AG04449 (cell line): ENCODE data around the gene ZNG1F.
"Not testable (repeated sequence)": the region's sequence is repeated elsewhere in the genome, so short reads cannot be mapped to it uniquely, and the experiment has no call there.

ENCODE experiments used
- CTCF ChIA-PET: fragments of 350-600 bp; formaldehyde crosslinking; extraction: SDS; loops from one replicate; lab custom pipeline; 2021; ENCODE audit warnings: antibody characterized with exemption; lab: Yijun Ruan, JAX
- POLR2A ChIA-PET: fragments of 400-600, 350-600 bp; formaldehyde crosslinking; extraction: SDS; loops from one replicate; lab custom pipeline; 2020; ENCODE audit warnings: antibody characterized with exemption, inconsistent platforms; lab: Yijun Ruan, JAX
- DNase-seq: peaks from one replicate; pipeline ENCODE4 v3.0.0-alpha.2; 2010; ENCODE audit warnings: low read depth, low spot score
- H3K4me3 ChIP-seq: 2 replicates; pipeline ENCODE4 v1.5.1; 2011; ENCODE audit warnings: low read depth, mild to moderate bottlenecking, control low read depth, low read length

ZNG1F gene

GRCh38 chr9:41126746-41127446 lies 62.2 kb downstream of the ZNG1F start:
- H3K4me3 ChIP-seq, POLR2A ChIA-PET, DNase-seq, CTCF ChIA-PET: not testable (repeated sequence)

GRCh38 chr9:41125936-41126335 lies 63.2 kb downstream of the ZNG1F start:
- CTCF ChIA-PET, DNase-seq, H3K4me3 ChIP-seq, POLR2A ChIA-PET: not testable (repeated sequence)

DNA sequence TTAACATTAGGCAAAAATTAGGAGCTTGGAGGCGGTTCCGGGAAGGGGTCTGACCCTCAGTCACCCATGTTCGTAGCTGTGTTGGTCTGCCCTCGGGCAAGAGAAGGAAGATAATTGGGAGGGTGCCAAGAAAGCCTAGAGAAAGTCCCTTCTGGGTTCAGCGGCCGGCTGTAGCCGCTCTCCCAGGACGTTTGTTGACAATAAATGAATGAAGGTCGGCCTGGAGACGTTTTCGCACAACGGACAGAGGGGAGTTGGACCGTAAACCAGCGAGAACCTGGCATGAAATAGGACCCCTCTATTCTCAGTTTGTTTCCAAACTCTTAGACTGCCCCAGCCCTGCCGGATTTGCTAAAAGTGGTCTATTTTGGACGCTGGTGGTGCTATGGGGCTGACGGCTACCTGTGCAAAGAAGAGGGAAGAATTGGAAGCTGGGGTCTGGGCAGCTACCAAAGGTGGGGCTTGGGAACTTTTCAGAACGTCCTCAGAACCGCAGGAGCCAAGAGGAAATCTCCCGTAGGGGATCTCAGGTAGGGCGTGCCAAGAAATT lies 63.9 kb downstream of the ZNG1F start:
- DNase-seq, POLR2A ChIA-PET, CTCF ChIA-PET, H3K4me3 ChIP-seq: not testable (repeated sequence)

GRCh38 chr9:41124250-41125108 lies 64.6 kb downstream of the ZNG1F start:
- H3K4me3 ChIP-seq, POLR2A ChIA-PET, DNase-seq, CTCF ChIA-PET: not testable (repeated sequence)

GRCh38 chr9:41123812-41124211 lies 65.3 kb downstream of the ZNG1F start:
- DNase-seq, H3K4me3 ChIP-seq, POLR2A ChIA-PET, CTCF ChIA-PET: not testable (repeated sequence)

- DNase-seq, POLR2A ChIA-PET, CTCF ChIA-PET, H3K4me3 ChIP-seq: not testable (repeated sequence)
Measured at GRCh38 chr9:41123396-41123795, 65.7 kb downstream of the ZNG1F start.

GRCh38 chr9:41120696-41121095 lies 68.4 kb downstream of the ZNG1F start:
- H3K4me3 ChIP-seq, DNase-seq, CTCF ChIA-PET, POLR2A ChIA-PET: not testable (repeated sequence)

DNA sequence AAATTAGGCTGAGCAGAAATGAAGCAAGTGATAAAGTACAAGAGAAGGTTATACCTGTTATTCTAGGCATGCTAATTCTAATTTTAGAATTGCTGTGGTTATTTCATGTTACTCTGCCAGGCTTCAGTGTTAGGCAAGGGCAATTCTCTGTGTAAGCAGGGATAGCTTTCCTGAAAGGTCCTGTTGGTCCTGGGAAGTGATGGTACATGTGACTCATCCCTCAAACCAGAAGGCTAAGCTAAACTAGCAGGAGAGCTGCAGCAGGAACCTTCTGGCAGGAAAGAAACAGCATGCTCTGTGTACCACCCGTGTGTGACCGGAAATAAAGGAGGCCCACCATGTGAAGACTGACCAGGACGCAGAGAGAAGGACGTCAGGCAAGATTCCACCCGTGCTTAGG lies 69.4 kb downstream of the ZNG1F start:
- POLR2A ChIA-PET, H3K4me3 ChIP-seq, CTCF ChIA-PET, DNase-seq: not testable (repeated sequence)

GRCh38 chr9:41119311-41119710 lies 69.8 kb downstream of the ZNG1F start:
- DNase-seq, CTCF ChIA-PET, POLR2A ChIA-PET, H3K4me3 ChIP-seq: not testable (repeated sequence)

DNA sequence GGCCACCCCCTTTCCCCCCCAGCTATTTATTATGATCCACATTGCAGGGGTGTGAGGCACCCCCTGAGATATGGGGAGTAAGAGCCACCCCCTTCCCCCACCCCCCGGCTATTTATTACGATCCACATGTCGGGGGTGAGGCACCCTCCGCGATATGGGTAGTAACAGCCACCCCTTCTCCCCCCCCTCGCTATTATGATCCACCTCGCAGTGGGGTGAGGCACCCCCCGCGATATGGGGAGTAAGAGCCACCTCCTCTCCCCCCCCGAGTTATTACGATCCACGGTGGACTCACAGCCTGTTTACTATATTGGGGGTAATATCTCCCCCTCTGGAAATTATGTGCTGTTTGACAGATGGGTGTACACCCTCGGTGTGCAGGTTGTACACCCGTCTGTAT lies 75.8 kb downstream of the ZNG1F start:
- POLR2A ChIA-PET, DNase-seq, H3K4me3 ChIP-seq, CTCF ChIA-PET: not testable (repeated sequence)

GRCh38 chr9:41111414-41111813 lies 77.7 kb downstream of the ZNG1F start:
- DNase-seq, CTCF ChIA-PET, H3K4me3 ChIP-seq, POLR2A ChIA-PET: not testable (repeated sequence)

DNA sequence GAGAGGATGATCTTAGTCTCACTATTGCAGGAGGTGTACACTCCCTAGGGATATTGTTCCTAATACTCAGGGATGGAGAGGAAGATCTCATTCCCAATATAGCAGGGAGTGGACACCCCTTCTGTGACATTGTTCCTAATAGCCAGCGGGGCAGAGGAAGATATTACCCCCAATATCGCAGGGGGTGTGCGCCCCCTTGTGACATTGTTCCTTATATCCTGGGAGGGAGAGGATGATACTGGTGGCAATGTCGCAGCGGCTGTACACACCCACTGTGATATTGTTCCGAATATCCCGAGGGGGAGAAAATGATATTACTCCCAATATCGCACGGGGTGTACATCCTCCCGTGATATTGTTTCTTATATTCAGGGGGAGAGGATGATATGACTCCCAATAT lies 78.2 kb downstream of the ZNG1F start:
- CTCF ChIA-PET, POLR2A ChIA-PET, DNase-seq: not testable (repeated sequence)

GRCh38 chr9:41109253-41109652 lies 79.9 kb downstream of the ZNG1F start:
- H3K4me3 ChIP-seq, DNase-seq, POLR2A ChIA-PET, CTCF ChIA-PET: not testable (repeated sequence)

More for the DNA sequence above, 78.2 kb downstream of the ZNG1F start:
- not testable (repeated sequence) for H3K4me3 ChIP-seq

DNA sequence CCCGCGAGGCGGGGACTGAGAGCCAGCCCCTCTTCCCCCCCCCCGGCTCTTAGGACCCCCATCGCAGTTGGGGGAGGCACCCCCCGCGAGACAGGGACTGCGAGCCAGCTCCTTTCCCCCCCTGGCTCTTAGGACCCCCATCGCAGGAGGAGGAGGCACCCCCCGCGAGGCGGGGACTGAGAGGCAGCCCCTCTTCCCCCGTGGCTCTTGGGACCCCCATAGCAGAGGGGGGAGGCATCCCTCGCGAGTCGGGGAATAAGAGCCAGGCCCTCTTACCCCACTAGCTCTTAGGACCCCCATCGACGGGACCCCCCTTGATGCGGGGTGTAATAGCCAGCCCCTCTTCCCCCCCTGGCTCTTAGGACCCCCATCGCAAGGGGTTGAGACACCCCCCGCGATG lies 80.3 kb downstream of the ZNG1F start:
- POLR2A ChIA-PET, CTCF ChIA-PET, DNase-seq, H3K4me3 ChIP-seq: not testable (repeated sequence)

GRCh38 chr9:41106472-41107116 lies 82.5 kb downstream of the ZNG1F start:
- CTCF ChIA-PET, DNase-seq, POLR2A ChIA-PET, H3K4me3 ChIP-seq: not testable (repeated sequence)

GRCh38 chr9:41105557-41106253 lies 83.4 kb downstream of the ZNG1F start:
- CTCF ChIA-PET, DNase-seq, POLR2A ChIA-PET, H3K4me3 ChIP-seq: not testable (repeated sequence)
